Panc1 (cell line): ENCODE measurements around the gene ZNF566. TPM values are rescaled to one million over a fixed set of nuclear protein-coding genes. Genes with fewer than 3 reads are reported as not detected.
A peak's percentile ranks its signal among the peaks of the same experiment; 100 is the strongest.

ENCODE experiments used
- ATAC-seq: fragments of 200-7000 bp; cut with Tn5 transposase; 2 replicates; pipeline ENCODE4 v1.9.1; 2020; ENCODE audit warnings: mild to moderate bottlenecking, moderate library complexity
- BruUV-seq: library from RNA; stranded (reverse); fragments of 400-500 nt; replicated peaks from 2 replicates; lab custom pipeline; 2021; lab: Mats Ljungman, UMichigan
- CTCF ChIA-PET: fragments of 300-600 bp; sonication (Branson Sonifier 250); formaldehyde crosslinking; loops from one replicate; lab custom pipeline; 2022; ENCODE audit warnings: antibody characterized with exemption; lab: Charles Lee
- POLR2A ChIA-PET: fragments of 300-600 bp; sonication (Branson Sonifier 250); formaldehyde crosslinking; loops from one replicate; lab custom pipeline; 2022; ENCODE audit warnings: antibody characterized with exemption; lab: Charles Lee
- DNase-seq: peaks from one replicate; pipeline ENCODE4 v3.0.0-alpha.2; 2010; ENCODE audit warnings: low read depth, low spot score
- H3K27ac ChIP-seq: 2 replicates; pipeline ENCODE4 v1.5.1; 2011; ENCODE audit warnings: mild to moderate bottlenecking, low read length, inconsistent platforms
- H3K27me3 ChIP-seq: fragments of 200-500 bp; sonication (Bioruptor generic); 2 replicates; pipeline ENCODE4 v1.6.0; 2014; ENCODE audit warnings: low read length, inconsistent platforms; ENCODE audit not compliant: control insufficient read depth, insufficient read depth
- H3K36me3 ChIP-seq: fragments of 200-500 bp; sonication (Bioruptor generic); 2 replicates; pipeline ENCODE4 v1.5.1; 2014; ENCODE audit warnings: inconsistent platforms, mild to moderate bottlenecking, low read length, moderate library complexity; ENCODE audit not compliant: control insufficient read depth, insufficient read depth
- H3K4me1 ChIP-seq: 2 replicates; pipeline ENCODE4 v1.5.1; 2011; ENCODE audit warnings: inconsistent platforms, mild to moderate bottlenecking, low read length, moderate library complexity; ENCODE audit not compliant: control insufficient read depth, insufficient read depth
- H3K4me3 ChIP-seq, 2 experiments: 2 replicates each; pipeline ENCODE4 v1.5.1; 2011 to 2012; ENCODE audit warnings: low read depth in 2 of 2, low read length in 2 of 2, mild to moderate bottlenecking in 2 of 2, inconsistent platforms in 1 of 2, moderate library complexity in 1 of 2
- H3K9me3 ChIP-seq: fragments of 200-500 bp; sonication (Bioruptor generic); 2 replicates; pipeline ENCODE4 v1.5.1; 2014; ENCODE audit warnings: low read depth, mild to moderate bottlenecking, inconsistent platforms, low read length, moderate library complexity; ENCODE audit not compliant: control insufficient read depth, insufficient read depth
- POLR2AphosphoS5 ChIP-seq: IDR thresholded peaks from 2 replicates; pipeline ENCODE4 v1.6.1; 2012; ENCODE audit warnings: mild to moderate bottlenecking, low read depth, low read length, moderate library complexity
- SIN3A ChIP-seq: IDR thresholded peaks from 2 replicates; pipeline ENCODE4 v1.6.1; 2012; ENCODE audit warnings: low read depth, mild to moderate bottlenecking, low read length, moderate library complexity, borderline replicate concordance; ENCODE audit not compliant: insufficient read depth
- TCF7L2 ChIP-seq: IDR thresholded peaks from 2 replicates; pipeline ENCODE4 v1.6.1; 2011; ENCODE audit warnings: mild to moderate bottlenecking, low read depth, low read length, inconsistent platforms
- in situ Hi-C: cut with HindIII; loops from 2 replicates; pipeline ENCODE4 v1.10.0; 2016; ENCODE audit warnings: low sequenced_read_pairs, low pct_unique_long_range_greater_than_20kb
- intact Hi-C: fragments of 100-400 bp; cut with micrococcal nuclease; formaldehyde crosslinking; loops from one replicate; pipeline ENCODE4 v1.10.0; 2022; ENCODE audit not compliant: unreplicated experiment
- total RNA-seq: library from RNA; stranded (reverse); gene quantifications from one replicate; pipeline ENCODE4 v1.2.1, GENCODE V29; 2021; ENCODE audit not compliant: unreplicated experiment
- TF ChIP-seq, protein P1 (sequence below): fragments of 450-650 bp; IDR thresholded peaks from 2 replicates; pipeline ENCODE4 v1.5.1; 2017; ENCODE audit warnings: mild to moderate bottlenecking
- TF ChIP-seq, protein P2 (sequence below), 2 experiments: IDR thresholded peaks; 2 replicates each; pipeline ENCODE4 v1.6.1; 2011 to 2012; ENCODE audit warnings: low read depth in 2 of 2, control low read depth in 1 of 2, low read length in 1 of 2, mild to moderate bottlenecking in 1 of 2, moderate library complexity in 1 of 2; ENCODE audit not compliant: insufficient read depth in 1 of 2

ZNF566 gene
- total RNA-seq, 1 experiment from 2014 or later, result 19.5 TPM

DNA sequence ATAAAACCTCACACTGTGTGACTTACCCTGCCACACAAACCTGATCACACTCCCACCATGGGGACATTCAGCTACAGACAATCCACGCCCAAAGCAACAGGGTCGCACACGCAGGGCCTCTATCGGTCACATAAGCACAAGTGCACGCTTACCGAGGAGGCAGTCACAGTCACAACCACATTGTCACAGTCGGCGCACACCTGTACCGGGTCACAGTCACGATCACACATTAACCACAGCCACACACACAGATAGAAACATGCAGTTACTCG, 579 bp downstream of the ZNF566 start:
- Histone ChIP-seq H3K36me3 (no peaks in the 10 kb centered on the region), H3K27ac (peak overlapping the region; percentile 98), H3K27me3 (no peaks in the 10 kb centered on the region), H3K4me1 (no peaks in the 10 kb centered on the region), H3K9me3 (no peaks in the 10 kb centered on the region), H3K4me3 (peak overlapping the region; percentile 87 to 97)
- DNase-seq, result no peak
- BruUV-seq, result no TSS peak
- POLR2A ChIA-PET, result no interaction called here
- intact Hi-C loops (no loop called here), in situ Hi-C loops (no loop called here)
- TF ChIP-seq POLR2AphosphoS5 (no peak), TCF7L2 (no peak), SIN3A (no peak)
- TF ChIP-seq, protein P1, sequence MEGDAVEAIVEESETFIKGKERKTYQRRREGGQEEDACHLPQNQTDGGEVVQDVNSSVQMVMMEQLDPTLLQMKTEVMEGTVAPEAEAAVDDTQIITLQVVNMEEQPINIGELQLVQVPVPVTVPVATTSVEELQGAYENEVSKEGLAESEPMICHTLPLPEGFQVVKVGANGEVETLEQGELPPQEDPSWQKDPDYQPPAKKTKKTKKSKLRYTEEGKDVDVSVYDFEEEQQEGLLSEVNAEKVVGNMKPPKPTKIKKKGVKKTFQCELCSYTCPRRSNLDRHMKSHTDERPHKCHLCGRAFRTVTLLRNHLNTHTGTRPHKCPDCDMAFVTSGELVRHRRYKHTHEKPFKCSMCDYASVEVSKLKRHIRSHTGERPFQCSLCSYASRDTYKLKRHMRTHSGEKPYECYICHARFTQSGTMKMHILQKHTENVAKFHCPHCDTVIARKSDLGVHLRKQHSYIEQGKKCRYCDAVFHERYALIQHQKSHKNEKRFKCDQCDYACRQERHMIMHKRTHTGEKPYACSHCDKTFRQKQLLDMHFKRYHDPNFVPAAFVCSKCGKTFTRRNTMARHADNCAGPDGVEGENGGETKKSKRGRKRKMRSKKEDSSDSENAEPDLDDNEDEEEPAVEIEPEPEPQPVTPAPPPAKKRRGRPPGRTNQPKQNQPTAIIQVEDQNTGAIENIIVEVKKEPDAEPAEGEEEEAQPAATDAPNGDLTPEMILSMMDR, result no peak
- TF ChIP-seq, protein P2, sequence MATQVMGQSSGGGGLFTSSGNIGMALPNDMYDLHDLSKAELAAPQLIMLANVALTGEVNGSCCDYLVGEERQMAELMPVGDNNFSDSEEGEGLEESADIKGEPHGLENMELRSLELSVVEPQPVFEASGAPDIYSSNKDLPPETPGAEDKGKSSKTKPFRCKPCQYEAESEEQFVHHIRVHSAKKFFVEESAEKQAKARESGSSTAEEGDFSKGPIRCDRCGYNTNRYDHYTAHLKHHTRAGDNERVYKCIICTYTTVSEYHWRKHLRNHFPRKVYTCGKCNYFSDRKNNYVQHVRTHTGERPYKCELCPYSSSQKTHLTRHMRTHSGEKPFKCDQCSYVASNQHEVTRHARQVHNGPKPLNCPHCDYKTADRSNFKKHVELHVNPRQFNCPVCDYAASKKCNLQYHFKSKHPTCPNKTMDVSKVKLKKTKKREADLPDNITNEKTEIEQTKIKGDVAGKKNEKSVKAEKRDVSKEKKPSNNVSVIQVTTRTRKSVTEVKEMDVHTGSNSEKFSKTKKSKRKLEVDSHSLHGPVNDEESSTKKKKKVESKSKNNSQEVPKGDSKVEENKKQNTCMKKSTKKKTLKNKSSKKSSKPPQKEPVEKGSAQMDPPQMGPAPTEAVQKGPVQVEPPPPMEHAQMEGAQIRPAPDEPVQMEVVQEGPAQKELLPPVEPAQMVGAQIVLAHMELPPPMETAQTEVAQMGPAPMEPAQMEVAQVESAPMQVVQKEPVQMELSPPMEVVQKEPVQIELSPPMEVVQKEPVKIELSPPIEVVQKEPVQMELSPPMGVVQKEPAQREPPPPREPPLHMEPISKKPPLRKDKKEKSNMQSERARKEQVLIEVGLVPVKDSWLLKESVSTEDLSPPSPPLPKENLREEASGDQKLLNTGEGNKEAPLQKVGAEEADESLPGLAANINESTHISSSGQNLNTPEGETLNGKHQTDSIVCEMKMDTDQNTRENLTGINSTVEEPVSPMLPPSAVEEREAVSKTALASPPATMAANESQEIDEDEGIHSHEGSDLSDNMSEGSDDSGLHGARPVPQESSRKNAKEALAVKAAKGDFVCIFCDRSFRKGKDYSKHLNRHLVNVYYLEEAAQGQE (IDR thresholded peaks at IDR 0.05; ENCODE audit: insufficient read depth in 1 of 2, low read depth in 2 of 2, low read length in 1 of 2), result no peak
- CTCF ChIA-PET, result interaction anchor here (0.6 kb wide), 1 partner anchor 299 kb away, joined by 9 read pairs; no protein-coding TSS in a partner anchor
- ATAC-seq, result peak; percentile 29

DNA sequence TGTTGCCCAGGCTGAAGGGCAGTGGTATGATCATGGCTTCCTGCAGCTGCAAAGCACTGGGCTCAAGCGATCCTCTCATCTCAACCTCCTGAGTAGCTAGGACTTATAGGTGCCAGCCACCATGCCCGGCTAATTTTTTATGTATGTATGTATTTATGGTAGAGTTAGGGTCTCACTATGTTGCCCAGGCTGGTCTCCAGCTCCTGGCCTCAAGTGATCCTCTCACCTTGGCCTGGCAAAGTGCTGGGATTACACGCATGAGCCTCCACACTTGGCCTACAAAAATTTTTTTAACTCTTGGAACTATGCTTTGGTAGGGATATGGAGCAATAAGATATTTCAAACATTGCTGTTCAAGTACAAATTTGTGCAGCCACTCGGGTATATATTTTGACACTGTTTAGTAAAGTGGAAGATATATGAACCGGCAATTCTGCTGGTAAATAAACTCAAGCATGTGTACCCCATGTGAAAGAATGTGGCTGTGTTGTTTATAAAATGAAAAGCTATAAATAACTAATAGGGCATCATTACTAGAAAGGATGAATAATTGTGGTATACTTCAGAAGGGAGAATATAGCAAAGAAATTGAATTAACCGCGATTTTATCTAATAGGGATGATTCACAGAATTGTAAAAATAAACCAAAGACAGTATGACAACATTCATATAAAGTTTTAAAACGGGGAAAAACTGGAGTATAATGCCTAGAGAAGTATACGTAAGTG, 1.1 kb downstream of the ZNF566 start:
- Histone ChIP-seq H3K36me3 (no peaks in the 10 kb centered on the region), H3K27ac (peak overlapping the region; percentile 98), H3K4me1 (no peaks in the 10 kb centered on the region), H3K4me3 (peak overlapping the region; percentile 87 to 97), H3K9me3 (no peaks in the 10 kb centered on the region), H3K27me3 (no peaks in the 10 kb centered on the region)
- no peak for DNase-seq
- ChIA-PET POLR2A (no interaction called here), CTCF (interaction anchor here (0.6 kb wide), 1 partner anchor 298 kb away, joined by 9 read pairs; no protein-coding TSS in a partner anchor)
- TSS peak; percentile 74 for BruUV-seq
- in situ Hi-C loops, result no loop called here
- no peak for ATAC-seq
- intact Hi-C loops, result no loop called here
- TF ChIP-seq POLR2AphosphoS5, result no peak
- TF ChIP-seq TCF7L2, result no peak
- TF ChIP-seq, protein P2 (IDR thresholded peaks at IDR 0.05; ENCODE audit: insufficient read depth in 1 of 2, low read depth in 2 of 2, low read length in 1 of 2), result no peak
- no peak for TF ChIP-seq SIN3A
- TF ChIP-seq, protein P1, result no peak
